IMR-90 (cell line): Measurements from ENCODE around the gene ZNF592. TPM values are rescaled to one million over a fixed set of nuclear protein-coding genes. Genes with fewer than 3 reads are reported as not detected.

ENCODE experiments used
- ATAC-seq: fragments of 200-7000 bp; cut with Tn5 transposase; 2 replicates; pipeline ENCODE4 v1.9.1; 2020; ENCODE audit warnings: low read depth, mild to moderate bottlenecking, moderate library complexity
- BruUV-seq: library from RNA; stranded (reverse); fragments of 400-500 nt; replicated peaks from 2 replicates; lab custom pipeline; 2021; lab: Mats Ljungman, UMichigan
- CTCF ChIA-PET: fragments of 300-600 bp; formaldehyde crosslinking; extraction: SDS; loops from one replicate; lab custom pipeline; 2021; ENCODE audit warnings: antibody characterized with exemption; lab: Yijun Ruan, JAX
- POLR2A ChIA-PET: fragments of 300-600 bp; sonication (Branson Sonifier 250); formaldehyde crosslinking; loops from one replicate; lab custom pipeline; 2022; ENCODE audit warnings: antibody characterized with exemption; ENCODE audit not compliant: unreplicated experiment; lab: Charles Lee
- DNase-seq: peaks from one replicate; pipeline ENCODE4 v3.0.0; 2013
- H2AFZ ChIP-seq: replicated peaks from 2 replicates; pipeline ENCODE3; 2013; ENCODE audit warnings: low read length, mild to moderate bottlenecking; ENCODE audit not compliant: poor library complexity
- H2AK5ac ChIP-seq: 2 replicates; pipeline ENCODE4 v1.6.1; 2013; ENCODE audit warnings: low read depth, low read length, inconsistent platforms
- H2AK9ac ChIP-seq: replicated peaks from 2 replicates; pipeline ENCODE3; 2013; ENCODE audit warnings: mild to moderate bottlenecking, low read depth, low read length, moderate library complexity; ENCODE audit not compliant: poor library complexity
- H2BK120ac ChIP-seq: 2 replicates; pipeline ENCODE4 v1.6.1; 2013; ENCODE audit warnings: low read depth, low read length, inconsistent platforms
- H2BK15ac ChIP-seq: 3 replicates; pipeline ENCODE4 v1.6.1; 2013; ENCODE audit warnings: low read depth, low read length, inconsistent platforms
- H2BK20ac ChIP-seq: 2 replicates; pipeline ENCODE4 v1.6.1; 2013; ENCODE audit warnings: low read depth, mild to moderate bottlenecking, inconsistent platforms, low read length, moderate library complexity
- H2BK5ac ChIP-seq: 2 replicates; pipeline ENCODE4 v1.6.1; 2013; ENCODE audit warnings: mild to moderate bottlenecking, low read depth, low read length, inconsistent platforms; ENCODE audit not compliant: poor library complexity, severe bottlenecking
- H3K14ac ChIP-seq: replicated peaks from 2 replicates; pipeline ENCODE4 v1.6.1; 2013; ENCODE audit warnings: low read depth, low read length, inconsistent platforms
- H3K18ac ChIP-seq: 2 replicates; pipeline ENCODE4 v1.6.1; 2013; ENCODE audit warnings: low read depth, low read length, control low read depth
- H3K23ac ChIP-seq: 2 replicates; pipeline ENCODE4 v1.6.1; 2013; ENCODE audit warnings: low read depth, low read length, inconsistent platforms
- H3K27ac ChIP-seq: 2 replicates; pipeline ENCODE4 v1.5.1; 2013; ENCODE audit warnings: mild to moderate bottlenecking, control low read depth, low read length; ENCODE audit not compliant: insufficient read depth
- H3K27me3 ChIP-seq: 2 replicates; pipeline ENCODE4 v1.6.1; 2013; ENCODE audit warnings: low read length; ENCODE audit not compliant: control insufficient read depth, insufficient read depth
- H3K36me3 ChIP-seq: 2 replicates; pipeline ENCODE4 v1.6.1; 2013; ENCODE audit warnings: low read length, mixed read lengths; ENCODE audit not compliant: control insufficient read depth, insufficient read depth
- H3K4ac ChIP-seq: 2 replicates; pipeline ENCODE4 v1.6.1; 2013; ENCODE audit warnings: low read depth, low read length, inconsistent platforms
- H3K4me1 ChIP-seq: 2 replicates; pipeline ENCODE4 v1.6.1; 2013; ENCODE audit warnings: low read length, mixed read lengths; ENCODE audit not compliant: control insufficient read depth, insufficient read depth
- H3K4me2 ChIP-seq: 2 replicates; pipeline ENCODE4 v1.6.1; 2013; ENCODE audit warnings: low read depth, mild to moderate bottlenecking, control low read depth, low read length, moderate library complexity
- H3K4me3 ChIP-seq: 2 replicates; pipeline ENCODE4 v1.5.1; 2013; ENCODE audit warnings: low read depth, mild to moderate bottlenecking, control low read depth, low read length, moderate library complexity; ENCODE audit not compliant: insufficient read depth
- H3K56ac ChIP-seq: 2 replicates; pipeline ENCODE4 v1.6.1; 2013; ENCODE audit warnings: low read length, inconsistent platforms; ENCODE audit not compliant: insufficient read depth; ENCODE audit errors: extremely low read depth
- H3K79me1 ChIP-seq, 2 experiments: 2 replicates each; pipeline ENCODE4 v1.6.1; 2013; ENCODE audit warnings: low read length in 2 of 2, inconsistent platforms in 1 of 2, low read depth in 1 of 2
- H3K9ac ChIP-seq: 2 replicates; pipeline ENCODE4 v1.6.1; 2013; ENCODE audit warnings: low read depth, low read length, control low read depth
- H3K9me1 ChIP-seq: 2 replicates; pipeline ENCODE4 v1.6.1; 2013; ENCODE audit warnings: low read length, inconsistent platforms; ENCODE audit not compliant: insufficient read depth
- H3K9me3 ChIP-seq: 2 replicates; pipeline ENCODE4 v1.6.1; 2013; ENCODE audit warnings: low read length; ENCODE audit not compliant: control insufficient read depth, insufficient read depth
- H4K20me1 ChIP-seq: 2 replicates; pipeline ENCODE4 v1.6.1; 2013; ENCODE audit warnings: low read length, inconsistent platforms; ENCODE audit not compliant: insufficient read depth
- H4K5ac ChIP-seq: 2 replicates; pipeline ENCODE4 v1.6.1; 2013; ENCODE audit warnings: mild to moderate bottlenecking, low read depth, low read length, control low read depth
- H4K8ac ChIP-seq, 2 experiments: 2 replicates each; pipeline ENCODE4 v1.6.1; 2013; ENCODE audit warnings: low read depth in 2 of 2, low read length in 2 of 2, control low read depth in 1 of 2, inconsistent platforms in 1 of 2
- H4K91ac ChIP-seq: 2 replicates; pipeline ENCODE4 v1.6.1; 2013; ENCODE audit warnings: low read depth, low read length, inconsistent platforms; ENCODE audit not compliant: insufficient read depth
- BHLHE40 ChIP-seq: fragments of 150-350 bp; IDR thresholded peaks from 2 replicates; pipeline ENCODE4 v1.6.1; 2016; ENCODE audit warnings: mild to moderate bottlenecking, low read depth, low read length
- CEBPB ChIP-seq: IDR thresholded peaks from 2 replicates; pipeline ENCODE4 v1.6.1; 2012; ENCODE audit warnings: low read depth, low read length, improper control_type of control experiment
- CHD1 ChIP-seq: IDR thresholded peaks from 2 replicates; pipeline ENCODE4 v1.6.1; 2012; ENCODE audit warnings: low read depth, low read length, improper control_type of control experiment
- CTCF ChIP-seq: conservative IDR thresholded peaks from 2 replicates; pipeline ENCODE4 v1.5.1; 2012; ENCODE audit warnings: mild to moderate bottlenecking, low read depth, low read length, improper control_type of control experiment
- ELK1 ChIP-seq: fragments of 150-350 bp; IDR thresholded peaks from 2 replicates; pipeline ENCODE4 v1.6.1; 2016; ENCODE audit warnings: low read depth, mild to moderate bottlenecking, low read length, moderate library complexity, borderline replicate concordance
- FOS ChIP-seq: fragments of 150-350 bp; IDR thresholded peaks from 2 replicates; pipeline ENCODE4 v1.6.1; 2016; ENCODE audit warnings: low read depth, low read length
- MAFK ChIP-seq: IDR thresholded peaks from 2 replicates; pipeline ENCODE4 v1.6.1; 2012; ENCODE audit warnings: low read depth, low read length, improper control_type of control experiment
- MAZ ChIP-seq: IDR thresholded peaks from 2 replicates; pipeline ENCODE4 v1.6.1; 2012; ENCODE audit warnings: low read depth, mild to moderate bottlenecking, low read length, improper control_type of control experiment, moderate library complexity, borderline replicate concordance
- MXI1 ChIP-seq: IDR thresholded peaks from 2 replicates; pipeline ENCODE4 v1.6.1; 2012; ENCODE audit warnings: low read depth, mild to moderate bottlenecking, low read length, moderate library complexity, borderline replicate concordance
- NFE2L2 ChIP-seq: fragments of 150-350 bp; IDR thresholded peaks from 2 replicates; pipeline ENCODE4 v1.6.1; 2016; ENCODE audit warnings: low read depth, mild to moderate bottlenecking, low read length
- POLR2A ChIP-seq: IDR thresholded peaks from 2 replicates; pipeline ENCODE4 v1.6.1; 2012; ENCODE audit warnings: mild to moderate bottlenecking, low read depth, low read length
- RAD21 ChIP-seq: IDR thresholded peaks from 2 replicates; pipeline ENCODE4 v1.6.1; 2012; ENCODE audit warnings: low read length, improper control_type of control experiment
- RCOR1 ChIP-seq: IDR thresholded peaks from 2 replicates; pipeline ENCODE4 v1.6.1; 2012; ENCODE audit warnings: mild to moderate bottlenecking, low read length, improper control_type of control experiment; ENCODE audit not compliant: insufficient replicate concordance
- RFX5 ChIP-seq: IDR thresholded peaks from 2 replicates; pipeline ENCODE4 v1.8.0; 2012; ENCODE audit warnings: low read depth, mild to moderate bottlenecking, low read length, moderate library complexity
- SMC3 ChIP-seq: fragments of 150-350 bp; IDR thresholded peaks from 2 replicates; pipeline ENCODE4 v1.6.1; 2016; ENCODE audit warnings: low read depth, mild to moderate bottlenecking, antibody characterized with exemption, low read length, moderate library complexity
- USF2 ChIP-seq: fragments of 150-350 bp; IDR thresholded peaks from 2 replicates; pipeline ENCODE4 v1.6.1; 2017; ENCODE audit warnings: mild to moderate bottlenecking, antibody characterized with exemption, low read length, low read depth
- WGBS, 2 experiments: methylation state at CpG; one replicate each; pipeline versions ENCODE4 v1.1.5 to v1.1.7; 2013; ENCODE audit warnings: missing lambda C conversion rate in 2 of 2; ENCODE audit not compliant: insufficient read length in 1 of 2; ENCODE audit errors: extremely low coverage in 2 of 2; 5-methylcytosine and 5-hydroxymethylcytosine counted together
- dilution Hi-C: fragments of 300-500 bp; cut with HindIII; formaldehyde crosslinking; loops from one replicate; pipeline ENCODE4 v1.14.3; 2018; ENCODE audit warnings: low sequenced_read_pairs; ENCODE audit not compliant: unreplicated experiment
- in situ Hi-C: fragments of 300-500 bp; cut with MboI; formaldehyde crosslinking; loops from 3 replicates; pipeline ENCODE4 v1.14.3; 2019; ENCODE audit warnings: low sequenced_read_pairs, inconsistent platforms, mixed read lengths
- intact Hi-C: fragments of 100-400 bp; cut with micrococcal nuclease; formaldehyde crosslinking; loops from 2 replicates; pipeline ENCODE4 v1.10.0; 2022
- polyA plus RNA-seq, 3 experiments: library from polyadenylated mRNA; depleted of rRNA; stranded (reverse); fragments of >200 nt; gene quantifications; 2 replicates each; pipeline ENCODE4 v1.2.3, GENCODE V29; 2012; ENCODE audit warnings: low replicate concordance in 1 of 3
- total RNA-seq: library from RNA; depleted of rRNA; stranded (reverse); fragments of >200 nt; gene quantifications from 2 replicates; pipeline ENCODE4 v1.2.3, GENCODE V29; 2012

Gene ZNF592
- total and polyA plus RNA-seq, 2 of the 4 experiments (the other 2 are of a cell fraction): 4.3 to 10.2 TPM

- peaks cover 2% of the 10 kb centered on the region; the same call in 1 of the 2 replicates for H3K4me1 ChIP-seq
- no peak overlapping the region for H3K9ac ChIP-seq
- H3K18ac ChIP-seq: no peak overlapping the region
- no peak overlapping the region for H3K4me2 ChIP-seq
- CTCF ChIA-PET: no interaction called here
- H3K27ac ChIP-seq: no peak overlapping the region
- no peak overlapping the region for H2BK15ac ChIP-seq
- POLR2A ChIA-PET: no interaction called here
- DNase-seq: no peak
- BruUV-seq: no TSS peak
- H4K20me1 ChIP-seq: 0 out of 2 replicates have a peak, but pooled peaks cover 8% of the 10 kb centered on the region
- H3K9me1 ChIP-seq: peaks cover 8% of the 10 kb centered on the region
- H2BK20ac ChIP-seq: no peak overlapping the region
- TF ChIP-seq USF2 (no peak), POLR2A (no peak), BHLHE40 (no peak), RAD21 (no peak), CHD1 (no peak), MAFK (no peak), MXI1 (no peak), NFE2L2 (no peak), CTCF (no peak), RFX5 (no peak), RCOR1 (no peak), FOS (no peak), ELK1 (no peak), MAZ (no peak), CEBPB (no peak), SMC3 (no peak)
- no peak overlapping the region for H2AK9ac ChIP-seq
- H3K4me3 ChIP-seq: no peak overlapping the region
- no peak overlapping the region for H3K14ac ChIP-seq
- intact Hi-C loops (no loop called here), in situ Hi-C loops (no loop called here), dilution Hi-C loops (no loop called here)
- no peak for ATAC-seq
- H3K27me3 ChIP-seq: peaks cover 1% of the 10 kb centered on the region; the same call in 1 of the 2 replicates
- H4K8ac ChIP-seq: no peak overlapping the region
- H3K79me1 ChIP-seq: no peaks in the 10 kb centered on the region
- peaks cover 1% of the 10 kb centered on the region; the same call in 1 of the 2 replicates for H3K36me3 ChIP-seq
- H3K4ac ChIP-seq: no peak overlapping the region
- no peak overlapping the region for H3K56ac ChIP-seq
- no peak overlapping the region for H2AFZ ChIP-seq
- H2AK5ac ChIP-seq: no peak overlapping the region
- H3K23ac ChIP-seq: no peak overlapping the region
- no peak overlapping the region for H4K5ac ChIP-seq
- H3K9me3 ChIP-seq: no peaks in the 10 kb centered on the region
- H2BK5ac ChIP-seq: no peak overlapping the region
- no peak overlapping the region for H2BK120ac ChIP-seq
- H4K91ac ChIP-seq: no peak overlapping the region
- WGBS, 2 experiments: no CpG with 5 or more reads among the region's 4 CpGs
Observed at GRCh38 chr15:84811151-84811550, 62.8 kb downstream of the ZNF592 start.
